IMR-90 (cell line): Measurements from ENCODE around the gene PCDHGB1. TPM values are rescaled to one million over a fixed set of nuclear protein-coding genes. Genes with fewer than 3 reads are reported as not detected.
"Not testable (repeated sequence)": the region's sequence is repeated elsewhere in the genome, so short reads cannot be mapped to it uniquely, and the experiment has no call there.

Source experiments
- ATAC-seq: fragments of 200-7000 bp; cut with Tn5 transposase; 2 replicates; pipeline ENCODE4 v1.9.1; 2020; ENCODE audit warnings: low read depth, mild to moderate bottlenecking, moderate library complexity
- BruUV-seq: library from RNA; stranded (reverse); fragments of 400-500 nt; replicated peaks from 2 replicates; lab custom pipeline; 2021; lab: Mats Ljungman, UMichigan
- CTCF ChIA-PET: fragments of 300-600 bp; formaldehyde crosslinking; extraction: SDS; loops from one replicate; lab custom pipeline; 2021; ENCODE audit warnings: antibody characterized with exemption; lab: Yijun Ruan, JAX
- POLR2A ChIA-PET: fragments of 300-600 bp; sonication (Branson Sonifier 250); formaldehyde crosslinking; loops from one replicate; lab custom pipeline; 2022; ENCODE audit warnings: antibody characterized with exemption; ENCODE audit not compliant: unreplicated experiment; lab: Charles Lee
- DNase-seq: peaks from one replicate; pipeline ENCODE4 v3.0.0; 2013
- H2AFZ ChIP-seq: replicated peaks from 2 replicates; pipeline ENCODE3; 2013; ENCODE audit warnings: low read length, mild to moderate bottlenecking; ENCODE audit not compliant: poor library complexity
- H2AK5ac ChIP-seq: 2 replicates; pipeline ENCODE4 v1.6.1; 2013; ENCODE audit warnings: low read depth, low read length, inconsistent platforms
- H2AK9ac ChIP-seq: replicated peaks from 2 replicates; pipeline ENCODE3; 2013; ENCODE audit warnings: mild to moderate bottlenecking, low read depth, low read length, moderate library complexity; ENCODE audit not compliant: poor library complexity
- H2BK120ac ChIP-seq: 2 replicates; pipeline ENCODE4 v1.6.1; 2013; ENCODE audit warnings: low read depth, low read length, inconsistent platforms
- H2BK15ac ChIP-seq: 3 replicates; pipeline ENCODE4 v1.6.1; 2013; ENCODE audit warnings: low read depth, low read length, inconsistent platforms
- H2BK20ac ChIP-seq: 2 replicates; pipeline ENCODE4 v1.6.1; 2013; ENCODE audit warnings: low read depth, mild to moderate bottlenecking, inconsistent platforms, low read length, moderate library complexity
- H2BK5ac ChIP-seq: 2 replicates; pipeline ENCODE4 v1.6.1; 2013; ENCODE audit warnings: mild to moderate bottlenecking, low read depth, low read length, inconsistent platforms; ENCODE audit not compliant: poor library complexity, severe bottlenecking
- H3K14ac ChIP-seq: replicated peaks from 2 replicates; pipeline ENCODE4 v1.6.1; 2013; ENCODE audit warnings: low read depth, low read length, inconsistent platforms
- H3K18ac ChIP-seq: 2 replicates; pipeline ENCODE4 v1.6.1; 2013; ENCODE audit warnings: low read depth, low read length, control low read depth
- H3K23ac ChIP-seq: 2 replicates; pipeline ENCODE4 v1.6.1; 2013; ENCODE audit warnings: low read depth, low read length, inconsistent platforms
- H3K27ac ChIP-seq: 2 replicates; pipeline ENCODE4 v1.5.1; 2013; ENCODE audit warnings: mild to moderate bottlenecking, control low read depth, low read length; ENCODE audit not compliant: insufficient read depth
- H3K27me3 ChIP-seq: 2 replicates; pipeline ENCODE4 v1.6.1; 2013; ENCODE audit warnings: low read length; ENCODE audit not compliant: control insufficient read depth, insufficient read depth
- H3K36me3 ChIP-seq: 2 replicates; pipeline ENCODE4 v1.6.1; 2013; ENCODE audit warnings: low read length, mixed read lengths; ENCODE audit not compliant: control insufficient read depth, insufficient read depth
- H3K4ac ChIP-seq: 2 replicates; pipeline ENCODE4 v1.6.1; 2013; ENCODE audit warnings: low read depth, low read length, inconsistent platforms
- H3K4me1 ChIP-seq: 2 replicates; pipeline ENCODE4 v1.6.1; 2013; ENCODE audit warnings: low read length, mixed read lengths; ENCODE audit not compliant: control insufficient read depth, insufficient read depth
- H3K4me2 ChIP-seq: 2 replicates; pipeline ENCODE4 v1.6.1; 2013; ENCODE audit warnings: low read depth, mild to moderate bottlenecking, control low read depth, low read length, moderate library complexity
- H3K4me3 ChIP-seq: 2 replicates; pipeline ENCODE4 v1.5.1; 2013; ENCODE audit warnings: low read depth, mild to moderate bottlenecking, control low read depth, low read length, moderate library complexity; ENCODE audit not compliant: insufficient read depth
- H3K56ac ChIP-seq: 2 replicates; pipeline ENCODE4 v1.6.1; 2013; ENCODE audit warnings: low read length, inconsistent platforms; ENCODE audit not compliant: insufficient read depth; ENCODE audit errors: extremely low read depth
- H3K79me1 ChIP-seq, 2 experiments: 2 replicates each; pipeline ENCODE4 v1.6.1; 2013; ENCODE audit warnings: low read length in 2 of 2, inconsistent platforms in 1 of 2, low read depth in 1 of 2
- H3K9ac ChIP-seq: 2 replicates; pipeline ENCODE4 v1.6.1; 2013; ENCODE audit warnings: low read depth, low read length, control low read depth
- H3K9me1 ChIP-seq: 2 replicates; pipeline ENCODE4 v1.6.1; 2013; ENCODE audit warnings: low read length, inconsistent platforms; ENCODE audit not compliant: insufficient read depth
- H3K9me3 ChIP-seq: 2 replicates; pipeline ENCODE4 v1.6.1; 2013; ENCODE audit warnings: low read length; ENCODE audit not compliant: control insufficient read depth, insufficient read depth
- H4K20me1 ChIP-seq: 2 replicates; pipeline ENCODE4 v1.6.1; 2013; ENCODE audit warnings: low read length, inconsistent platforms; ENCODE audit not compliant: insufficient read depth
- H4K5ac ChIP-seq: 2 replicates; pipeline ENCODE4 v1.6.1; 2013; ENCODE audit warnings: mild to moderate bottlenecking, low read depth, low read length, control low read depth
- H4K8ac ChIP-seq, 2 experiments: 2 replicates each; pipeline ENCODE4 v1.6.1; 2013; ENCODE audit warnings: low read depth in 2 of 2, low read length in 2 of 2, control low read depth in 1 of 2, inconsistent platforms in 1 of 2
- H4K91ac ChIP-seq: 2 replicates; pipeline ENCODE4 v1.6.1; 2013; ENCODE audit warnings: low read depth, low read length, inconsistent platforms; ENCODE audit not compliant: insufficient read depth
- CTCF ChIP-seq: conservative IDR thresholded peaks from 2 replicates; pipeline ENCODE4 v1.5.1; 2012; ENCODE audit warnings: mild to moderate bottlenecking, low read depth, low read length, improper control_type of control experiment
- RAD21 ChIP-seq: IDR thresholded peaks from 2 replicates; pipeline ENCODE4 v1.6.1; 2012; ENCODE audit warnings: low read length, improper control_type of control experiment
- SMC3 ChIP-seq: fragments of 150-350 bp; IDR thresholded peaks from 2 replicates; pipeline ENCODE4 v1.6.1; 2016; ENCODE audit warnings: low read depth, mild to moderate bottlenecking, antibody characterized with exemption, low read length, moderate library complexity
- WGBS, 2 experiments: methylation state at CpG; one replicate each; pipeline versions ENCODE4 v1.1.5 to v1.1.7; 2013; ENCODE audit warnings: missing lambda C conversion rate in 2 of 2; ENCODE audit not compliant: insufficient read length in 1 of 2; ENCODE audit errors: extremely low coverage in 2 of 2; 5-methylcytosine and 5-hydroxymethylcytosine counted together
- dilution Hi-C: fragments of 300-500 bp; cut with HindIII; formaldehyde crosslinking; loops from one replicate; pipeline ENCODE4 v1.14.3; 2018; ENCODE audit warnings: low sequenced_read_pairs; ENCODE audit not compliant: unreplicated experiment
- in situ Hi-C: fragments of 300-500 bp; cut with MboI; formaldehyde crosslinking; loops from 3 replicates; pipeline ENCODE4 v1.14.3; 2019; ENCODE audit warnings: low sequenced_read_pairs, inconsistent platforms, mixed read lengths
- intact Hi-C: fragments of 100-400 bp; cut with micrococcal nuclease; formaldehyde crosslinking; loops from 2 replicates; pipeline ENCODE4 v1.10.0; 2022
- polyA plus RNA-seq, 3 experiments: library from polyadenylated mRNA; depleted of rRNA; stranded (reverse); fragments of >200 nt; gene quantifications; 2 replicates each; pipeline ENCODE4 v1.2.3, GENCODE V29; 2012; ENCODE audit warnings: low replicate concordance in 1 of 3
- total RNA-seq: library from RNA; depleted of rRNA; stranded (reverse); fragments of >200 nt; gene quantifications from 2 replicates; pipeline ENCODE4 v1.2.3, GENCODE V29; 2012

Gene PCDHGB1
- total and polyA plus RNA-seq, 2 of the 4 experiments (the other 2 are of a cell fraction), result 1.9 to 3.6 TPM

- Histone ChIP-seq H3K14ac (0 out of 2 replicates have a peak within 1 kb of the TSS, but pooled peaks have one; percentile 78), H3K36me3 (peaks cover 19% of the 10 kb centered on the region), H4K5ac (peak within 1 kb of the TSS; percentile 34; the same call in 1 of the 2 replicates), H3K79me1 (peaks cover 7 to 15% of the 10 kb centered on the region in 2 experiments; a peak in 3 of 4 replicates), H3K4me2 (peak within 1 kb of the TSS; percentile 38; the same call in 1 of the 2 replicates), H3K27ac (peak within 1 kb of the TSS; percentile 36), H4K8ac (peak within 1 kb of the TSS in 1 of 2 experiments; percentile 35; a peak in 1 of 4 replicates), H3K9me3 (peaks cover 49% of the 10 kb centered on the region), H3K56ac (0 out of 2 replicates have a peak within 1 kb of the TSS, but pooled peaks have one; percentile 19), H2BK5ac (peak within 1 kb of the TSS; percentile 69), H3K9ac (peak within 1 kb of the TSS; percentile 65; the same call in 1 of the 2 replicates), H3K18ac (peak within 1 kb of the TSS; percentile 27; the same call in 1 of the 2 replicates), H3K4me3 (peak within 1 kb of the TSS; percentile 51), H2AFZ (peak within 1 kb of the TSS; percentile 72)
- TF ChIP-seq CTCF (peak; percentile 63), RAD21 (peak; percentile 60), SMC3 (peak; percentile 46; the same call in 1 of the 2 replicates)
- DNase-seq, result peak; percentile 61
- CTCF ChIA-PET, result interaction anchor here (1.3 to 2.1 kb wide), 3 partner anchors 15 to 166 kb away, joined by 3 to 11 read pairs (median 7); partner anchors contain the start of gene PCDHGA10
- in situ Hi-C loops, H3K23ac ChIP-seq, H2BK20ac ChIP-seq, H2BK15ac ChIP-seq, H2BK120ac ChIP-seq, H3K4ac ChIP-seq, H3K4me1 ChIP-seq, H3K27me3 ChIP-seq, H4K91ac ChIP-seq, H4K20me1 ChIP-seq, BruUV-seq, dilution Hi-C loops, POLR2A ChIA-PET, H2AK5ac ChIP-seq, intact Hi-C loops, H2AK9ac ChIP-seq, H3K9me1 ChIP-seq: not testable (repeated sequence)
- peak; percentile 98 for ATAC-seq
- no CpG with 5 or more reads among the region's 43 CpGs for WGBS, 2 experiments
Observed at GRCh38 chr5:141397756-141398551, 48.1 kb downstream of the PCDHGB1 start, which contains the start of gene PCDHGB5. TSS of gene PCDHGB5 (plus strand) at chr5:141397947. CDS start at chr5:141398128, 181 bp downstream.
